OCI-LY1 (cell line): Measurements from ENCODE around the gene TACR3.

Experiments
- H2AFZ ChIP-seq: fragments of 200-600 bp; sonication (generic), shearing (Covaris generic); 2 replicates; pipeline ENCODE4 v1.6.0; 2014; ENCODE audit warnings: antibody characterized with exemption, mild to moderate bottlenecking, low read length
- H3F3A ChIP-seq: fragments of 200-600 bp; sonication (generic), shearing (Covaris generic); 2 replicates; pipeline ENCODE4 v1.6.0; 2014; ENCODE audit warnings: mild to moderate bottlenecking, antibody characterized with exemption, low read length, moderate library complexity; ENCODE audit not compliant: insufficient read depth
- H3K27ac ChIP-seq: fragments of 200-600 bp; sonication (generic); 2 replicates; pipeline ENCODE4 v1.5.1; 2014; ENCODE audit warnings: low read length, mixed run types, mild to moderate bottlenecking, low read depth; ENCODE audit not compliant: poor library complexity, severe bottlenecking
- H3K27me3 ChIP-seq: fragments of 200-600 bp; sonication (generic); 2 replicates; pipeline ENCODE4 v1.6.0; 2014; ENCODE audit warnings: antibody characterized with exemption, mild to moderate bottlenecking, low read length, moderate library complexity; ENCODE audit not compliant: insufficient read depth
- H3K36me3 ChIP-seq: fragments of 200-600 bp; sonication (generic); 2 replicates; pipeline ENCODE4 v1.6.1; 2014; ENCODE audit warnings: mild to moderate bottlenecking, antibody characterized with exemption, low read length, moderate library complexity, mixed read lengths; ENCODE audit not compliant: insufficient read depth
- H3K4me1 ChIP-seq: fragments of 200-600 bp; sonication (generic); 2 replicates; pipeline ENCODE4 v1.5.1; 2014; ENCODE audit warnings: mild to moderate bottlenecking, low read length, moderate library complexity; ENCODE audit not compliant: insufficient read depth, severe bottlenecking
- H3K4me2 ChIP-seq: fragments of 200-600 bp; sonication (generic), shearing (Covaris generic); 2 replicates; pipeline ENCODE4 v1.6.1; 2014; ENCODE audit warnings: low read length
- H3K4me3 ChIP-seq: fragments of 200-600 bp; sonication (generic); 2 replicates; pipeline ENCODE4 v1.5.1; 2014; ENCODE audit warnings: low read length, low read depth, mild to moderate bottlenecking, mixed read lengths; ENCODE audit not compliant: poor library complexity, severe bottlenecking
- H3K79me2 ChIP-seq: fragments of 200-600 bp; shearing (Covaris generic); 2 replicates; pipeline ENCODE4 v1.6.1; 2016; ENCODE audit warnings: mixed run types, low read length, mixed read lengths; ENCODE audit not compliant: insufficient read depth
- H3K9ac ChIP-seq: fragments of 200-600 bp; sonication (generic), shearing (Covaris generic); 2 replicates; pipeline ENCODE4 v1.6.1; 2014; ENCODE audit warnings: mild to moderate bottlenecking, low read length, mixed read lengths
- H3K9me2 ChIP-seq: fragments of 200-600 bp; sonication (generic), shearing (Covaris generic); 2 replicates; pipeline ENCODE4 v1.6.1; 2014; ENCODE audit warnings: low read depth, mild to moderate bottlenecking, low read length, mixed read lengths
- H3K9me3 ChIP-seq: fragments of 200-600 bp; shearing (Covaris generic); 2 replicates; pipeline ENCODE4 v1.6.1; 2014; ENCODE audit warnings: low read length, mixed read lengths
- H4K20me1 ChIP-seq: fragments of 200-600 bp; sonication (generic), shearing (Covaris generic); 2 replicates; pipeline ENCODE4 v1.6.0; 2016; ENCODE audit warnings: mild to moderate bottlenecking, low read length; ENCODE audit not compliant: insufficient read depth
- EZH2 ChIP-seq: fragments of 200-600 bp; sonication (generic), shearing (Covaris generic); IDR thresholded peaks from 2 replicates; pipeline ENCODE4 v1.8.0; 2017; ENCODE audit warnings: borderline replicate concordance, mixed run types, mild to moderate bottlenecking, antibody characterized with exemption, low read length, moderate library complexity, mixed read lengths
- TF ChIP-seq, protein P1 (sequence below): fragments of 200-600 bp; sonication (generic), shearing (Covaris generic); IDR thresholded peaks from 2 replicates; pipeline ENCODE4 v1.5.1; 2017; ENCODE audit warnings: mild to moderate bottlenecking, antibody characterized with exemption, low read length, moderate library complexity, mixed read lengths

The TACR3 gene

GRCh38 chr4:103719830-103720207, at the start of gene TACR3:
TSS of gene TACR3 (minus strand) at chr4:103719985. CDS start at chr4:103719675, 310 bp downstream.
- Histone ChIP-seq H3K9ac (no peak within 1 kb of the TSS), H3K4me2 (no peak within 1 kb of the TSS), H3K9me3 (no peaks in the 10 kb centered on the region), H3K9me2 (no peaks in the 10 kb centered on the region), H3K36me3 (no peaks in the 10 kb centered on the region), H3K4me1 (no peaks in the 10 kb centered on the region), H3K79me2 (no peaks in the 10 kb centered on the region), H3K4me3 (no peak within 1 kb of the TSS), H3K27me3 (no peaks in the 10 kb centered on the region), H3K27ac (no peak within 1 kb of the TSS), H4K20me1 (no peaks in the 10 kb centered on the region), H3F3A (no peaks in the 10 kb centered on the region), H2AFZ (no peak within 1 kb of the TSS)
- TF ChIP-seq EZH2: no peak
- TF ChIP-seq, protein P1, sequence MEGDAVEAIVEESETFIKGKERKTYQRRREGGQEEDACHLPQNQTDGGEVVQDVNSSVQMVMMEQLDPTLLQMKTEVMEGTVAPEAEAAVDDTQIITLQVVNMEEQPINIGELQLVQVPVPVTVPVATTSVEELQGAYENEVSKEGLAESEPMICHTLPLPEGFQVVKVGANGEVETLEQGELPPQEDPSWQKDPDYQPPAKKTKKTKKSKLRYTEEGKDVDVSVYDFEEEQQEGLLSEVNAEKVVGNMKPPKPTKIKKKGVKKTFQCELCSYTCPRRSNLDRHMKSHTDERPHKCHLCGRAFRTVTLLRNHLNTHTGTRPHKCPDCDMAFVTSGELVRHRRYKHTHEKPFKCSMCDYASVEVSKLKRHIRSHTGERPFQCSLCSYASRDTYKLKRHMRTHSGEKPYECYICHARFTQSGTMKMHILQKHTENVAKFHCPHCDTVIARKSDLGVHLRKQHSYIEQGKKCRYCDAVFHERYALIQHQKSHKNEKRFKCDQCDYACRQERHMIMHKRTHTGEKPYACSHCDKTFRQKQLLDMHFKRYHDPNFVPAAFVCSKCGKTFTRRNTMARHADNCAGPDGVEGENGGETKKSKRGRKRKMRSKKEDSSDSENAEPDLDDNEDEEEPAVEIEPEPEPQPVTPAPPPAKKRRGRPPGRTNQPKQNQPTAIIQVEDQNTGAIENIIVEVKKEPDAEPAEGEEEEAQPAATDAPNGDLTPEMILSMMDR: no peak

- Histone ChIP-seq H4K20me1 (no peaks in the 10 kb centered on the region), H3F3A (no peaks in the 10 kb centered on the region), H3K4me3 (no peak overlapping the region), H3K36me3 (no peaks in the 10 kb centered on the region), H3K9ac (no peak overlapping the region), H3K4me1 (no peaks in the 10 kb centered on the region), H3K79me2 (no peaks in the 10 kb centered on the region), H3K9me3 (no peaks in the 10 kb centered on the region), H3K27me3 (no peaks in the 10 kb centered on the region), H3K9me2 (no peaks in the 10 kb centered on the region), H3K27ac (no peak overlapping the region), H2AFZ (no peak overlapping the region), H3K4me2 (no peak overlapping the region)
- TF ChIP-seq, protein P1: no peak
- TF ChIP-seq EZH2: no peak
Measured at GRCh38 chr4:103757631-103758030, 37.8 kb upstream of the TACR3 start.

DNA sequence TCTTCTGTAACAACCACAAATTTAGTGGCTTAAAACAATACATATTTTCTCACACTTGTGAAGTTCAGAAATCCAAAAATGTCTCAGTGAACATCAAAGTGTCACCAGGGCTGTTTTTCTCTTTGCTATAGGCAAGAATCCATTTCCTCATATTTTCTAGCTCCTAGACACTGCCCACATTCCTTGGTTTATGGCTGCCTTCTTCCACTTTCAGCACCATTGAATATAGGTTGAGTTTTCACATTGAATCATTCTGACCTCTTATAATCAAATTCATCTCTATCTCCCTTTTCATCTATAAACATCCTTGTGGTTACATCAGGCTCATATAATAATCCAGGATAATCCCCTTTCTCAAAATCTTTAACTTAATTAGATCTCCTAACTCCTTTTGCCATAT, 37.0 kb upstream of the TACR3 start:
- no peaks in the 10 kb centered on the region for H3K79me2 ChIP-seq
- H3F3A ChIP-seq: no peaks in the 10 kb centered on the region
- H3K36me3 ChIP-seq: no peaks in the 10 kb centered on the region
- H3K9me3 ChIP-seq: no peaks in the 10 kb centered on the region
- no peak overlapping the region for H2AFZ ChIP-seq
- no peak overlapping the region for H3K4me2 ChIP-seq
- H3K4me1 ChIP-seq: no peaks in the 10 kb centered on the region
- no peak overlapping the region for H3K9ac ChIP-seq
- H3K9me2 ChIP-seq: no peaks in the 10 kb centered on the region
- H4K20me1 ChIP-seq: no peaks in the 10 kb centered on the region
- H3K27ac ChIP-seq: no peak overlapping the region
- TF ChIP-seq, protein P1: no peak
- TF ChIP-seq EZH2: no peak
- no peak overlapping the region for H3K4me3 ChIP-seq
- no peaks in the 10 kb centered on the region for H3K27me3 ChIP-seq
